ENCODE results near the gene INTS1.

Gene INTS1

GRCh38 chr7:1425292-1426136, 78.7 kb downstream of the INTS1 start:
- no peaks in the 10 kb centered on the region for H3K36me3 ChIP-seq (ENCODE audit: control insufficient read depth, insufficient read depth, low read length)
- H3K4me1 ChIP-seq (ENCODE audit: control insufficient read depth, insufficient read depth, low read length, poor library complexity, severe bottlenecking) = no peaks in the 10 kb centered on the region
- no peaks in the 10 kb centered on the region for H3K27me3 ChIP-seq (replicated peaks; ENCODE audit: control insufficient read depth, insufficient read depth, low read length, poor library complexity, severe bottlenecking)
- DNase-seq = no peak
- H3K4me3 ChIP-seq (ENCODE audit: insufficient read depth, low read depth, low read length, poor library complexity, severe bottlenecking) = no peak overlapping the region
- no peaks in the 10 kb centered on the region for H3K9me3 ChIP-seq (ENCODE audit: control insufficient read depth, low read length)
- no peak overlapping the region for H3K27ac ChIP-seq (ENCODE audit: insufficient read depth, low read length, poor library complexity, severe bottlenecking)

GRCh38 chr7:1424041-1424440, 80.1 kb downstream of the INTS1 start:
- Histone ChIP-seq H3K4me1 (ENCODE audit: control insufficient read depth, insufficient read depth, low read length, poor library complexity, severe bottlenecking) (no peaks in the 10 kb centered on the region), H3K9me3 (ENCODE audit: control insufficient read depth, low read length) (no peaks in the 10 kb centered on the region), H3K27me3 (replicated peaks; ENCODE audit: control insufficient read depth, insufficient read depth, low read length, poor library complexity, severe bottlenecking) (no peaks in the 10 kb centered on the region), H3K27ac (ENCODE audit: insufficient read depth, low read length, poor library complexity, severe bottlenecking) (no peak overlapping the region), H3K4me3 (ENCODE audit: insufficient read depth, low read depth, low read length, poor library complexity, severe bottlenecking) (no peak overlapping the region), H3K36me3 (ENCODE audit: control insufficient read depth, insufficient read depth, low read length) (no peaks in the 10 kb centered on the region)
- no peak for DNase-seq

- no peaks in the 10 kb centered on the region for H3K36me3 ChIP-seq (ENCODE audit: control insufficient read depth, insufficient read depth, low read length)
- H3K9me3 ChIP-seq (ENCODE audit: control insufficient read depth, low read length) = no peaks in the 10 kb centered on the region
- no peaks in the 10 kb centered on the region for H3K4me1 ChIP-seq (ENCODE audit: control insufficient read depth, insufficient read depth, low read length, poor library complexity, severe bottlenecking)
- no peak for DNase-seq
- H3K27me3 ChIP-seq (replicated peaks; ENCODE audit: control insufficient read depth, insufficient read depth, low read length, poor library complexity, severe bottlenecking) = no peaks in the 10 kb centered on the region
- H3K27ac ChIP-seq (ENCODE audit: insufficient read depth, low read length, poor library complexity, severe bottlenecking) = no peak overlapping the region
- no peak overlapping the region for H3K4me3 ChIP-seq (ENCODE audit: insufficient read depth, low read depth, low read length, poor library complexity, severe bottlenecking)
These were observed 80.9 kb downstream of the INTS1 start for GRCh38 chr7:1423264-1423811.

GRCh38 chr7:1422512-1423263, 81.5 kb downstream of the INTS1 start:
- no peak for DNase-seq
- no peak overlapping the region for H3K27ac ChIP-seq (ENCODE audit: insufficient read depth, low read length, poor library complexity, severe bottlenecking)
- H3K4me1 ChIP-seq (ENCODE audit: control insufficient read depth, insufficient read depth, low read length, poor library complexity, severe bottlenecking) = peaks cover 4% of the 10 kb centered on the region
- no peaks in the 10 kb centered on the region for H3K27me3 ChIP-seq (replicated peaks; ENCODE audit: control insufficient read depth, insufficient read depth, low read length, poor library complexity, severe bottlenecking)
- H3K36me3 ChIP-seq (ENCODE audit: control insufficient read depth, insufficient read depth, low read length) = no peaks in the 10 kb centered on the region
- no peaks in the 10 kb centered on the region for H3K9me3 ChIP-seq (ENCODE audit: control insufficient read depth, low read length)
- H3K4me3 ChIP-seq (ENCODE audit: insufficient read depth, low read depth, low read length, poor library complexity, severe bottlenecking) = no peak overlapping the region

- Histone ChIP-seq H3K36me3 (ENCODE audit: control insufficient read depth, insufficient read depth, low read length) (no peaks in the 10 kb centered on the region), H3K27me3 (replicated peaks; ENCODE audit: control insufficient read depth, insufficient read depth, low read length, poor library complexity, severe bottlenecking) (no peaks in the 10 kb centered on the region), H3K27ac (ENCODE audit: insufficient read depth, low read length, poor library complexity, severe bottlenecking) (no peak overlapping the region), H3K4me3 (ENCODE audit: insufficient read depth, low read depth, low read length, poor library complexity, severe bottlenecking) (no peak overlapping the region), H3K9me3 (ENCODE audit: control insufficient read depth, low read length) (no peaks in the 10 kb centered on the region), H3K4me1 (ENCODE audit: control insufficient read depth, insufficient read depth, low read length, poor library complexity, severe bottlenecking) (peaks cover 8% of the 10 kb centered on the region)
- DNase-seq = no peak
These were observed 82.2 kb downstream of the INTS1 start for GRCh38 chr7:1421946-1422345.

GRCh38 chr7:1421020-1421790, 83.0 kb downstream of the INTS1 start:
- H3K9me3 ChIP-seq (ENCODE audit: control insufficient read depth, low read length) = no peaks in the 10 kb centered on the region
- no peak overlapping the region for H3K27ac ChIP-seq (ENCODE audit: insufficient read depth, low read length, poor library complexity, severe bottlenecking)
- no peak for DNase-seq
- peaks cover 8% of the 10 kb centered on the region for H3K4me1 ChIP-seq (ENCODE audit: control insufficient read depth, insufficient read depth, low read length, poor library complexity, severe bottlenecking)
- H3K4me3 ChIP-seq (ENCODE audit: insufficient read depth, low read depth, low read length, poor library complexity, severe bottlenecking) = no peak overlapping the region
- H3K36me3 ChIP-seq (ENCODE audit: control insufficient read depth, insufficient read depth, low read length) = no peaks in the 10 kb centered on the region
- H3K27me3 ChIP-seq (replicated peaks; ENCODE audit: control insufficient read depth, insufficient read depth, low read length, poor library complexity, severe bottlenecking) = no peaks in the 10 kb centered on the region
